Neural cell (in vitro differentiated cells): ENCODE data around the gene AMPD2.

Experiments used
- CTCF ChIP-seq: fragments of 450-650 bp; IDR thresholded peaks from 2 replicates; pipeline ENCODE4 v1.5.1; 2014; ENCODE audit warnings: antibody characterized with exemption, mild to moderate bottlenecking, moderate library complexity; ENCODE audit not compliant: poor library complexity, severe bottlenecking
- EP300 ChIP-seq: fragments of 450-650 bp; conservative IDR thresholded peaks from 2 replicates; pipeline ENCODE4 v1.6.1; 2014; ENCODE audit warnings: antibody characterized with exemption, mild to moderate bottlenecking, moderate library complexity; ENCODE audit not compliant: poor library complexity, severe bottlenecking
- EZH2 ChIP-seq: fragments of 200-600, 300-800 bp; shearing (Covaris generic), sonication (generic); IDR thresholded peaks from 2 replicates; pipeline ENCODE4 v1.6.1; 2014; ENCODE audit warnings: antibody characterized with exemption, low read length, borderline replicate concordance, mild to moderate bottlenecking; ENCODE audit not compliant: insufficient read depth, poor library complexity, severe bottlenecking
- POLR2AphosphoS5 ChIP-seq: IDR thresholded peaks from 2 replicates; pipeline ENCODE4 v1.6.1; 2012
- REST ChIP-seq: IDR thresholded peaks from 2 replicates; pipeline ENCODE4 v1.6.1; 2012; ENCODE audit warnings: borderline replicate concordance
- SMC3 ChIP-seq: fragments of 450-650 bp; conservative IDR thresholded peaks from 2 replicates; pipeline ENCODE4 v1.6.1; 2014; ENCODE audit warnings: antibody characterized with exemption, mild to moderate bottlenecking, moderate library complexity; ENCODE audit not compliant: poor library complexity
- TAF1 ChIP-seq: IDR thresholded peaks from 2 replicates; pipeline ENCODE4 v1.6.1; 2012; ENCODE audit warnings: low read depth

- TF ChIP-seq SMC3 (no peak), POLR2AphosphoS5 (no peak), EP300 (no peak), CTCF (no peak), EZH2 (no peak), REST (no peak), TAF1 (no peak)
Observed at GRCh38 chr1:109573785-109574184, 45.9 kb upstream of the AMPD2 start.
